HG02943 (cell line): ENCODE data around the gene GLTP.

Experiments
- ATAC-seq: cut with Tn5 transposase; IDR thresholded peaks from one replicate; pipeline ENCODE4 v1.9.1; 2021; ENCODE audit warnings: mild to moderate bottlenecking, low read depth, moderate library complexity; ENCODE audit not compliant: unreplicated experiment

The GLTP gene

DNA sequence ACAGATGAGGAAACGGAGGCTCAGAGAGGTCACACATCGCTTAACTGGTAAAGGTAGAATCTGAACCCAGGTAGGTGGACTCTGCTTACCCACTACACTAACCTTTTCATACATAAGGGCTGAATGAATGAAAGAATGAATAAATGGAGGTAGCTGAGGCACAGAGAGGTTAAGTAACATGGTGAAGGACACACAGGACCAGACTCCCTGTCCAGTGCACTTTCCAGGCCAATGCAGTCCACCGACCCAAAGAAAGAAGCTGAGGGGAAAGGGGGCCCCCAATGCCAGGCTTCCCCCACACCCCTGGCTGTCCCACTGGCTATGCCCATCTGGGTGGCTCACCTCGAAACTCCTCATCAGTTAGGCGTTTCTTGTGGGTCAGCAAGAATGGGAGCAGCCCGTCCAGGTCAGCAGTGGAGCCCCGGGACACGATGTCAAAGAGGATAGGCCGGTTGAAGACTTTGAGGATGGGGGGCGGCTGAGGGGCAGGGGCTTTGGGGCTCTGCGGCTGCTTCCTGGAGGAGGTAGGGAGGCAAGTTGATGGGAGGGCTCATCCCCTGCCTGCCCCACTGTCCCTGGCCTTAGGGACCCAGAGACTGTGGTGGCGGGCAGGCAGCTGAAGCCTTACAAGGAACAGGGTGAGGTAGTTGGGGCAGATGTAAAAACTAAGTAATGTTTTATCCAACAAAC, 72.2 kb downstream of the GLTP start:
- no peak for ATAC-seq

DNA sequence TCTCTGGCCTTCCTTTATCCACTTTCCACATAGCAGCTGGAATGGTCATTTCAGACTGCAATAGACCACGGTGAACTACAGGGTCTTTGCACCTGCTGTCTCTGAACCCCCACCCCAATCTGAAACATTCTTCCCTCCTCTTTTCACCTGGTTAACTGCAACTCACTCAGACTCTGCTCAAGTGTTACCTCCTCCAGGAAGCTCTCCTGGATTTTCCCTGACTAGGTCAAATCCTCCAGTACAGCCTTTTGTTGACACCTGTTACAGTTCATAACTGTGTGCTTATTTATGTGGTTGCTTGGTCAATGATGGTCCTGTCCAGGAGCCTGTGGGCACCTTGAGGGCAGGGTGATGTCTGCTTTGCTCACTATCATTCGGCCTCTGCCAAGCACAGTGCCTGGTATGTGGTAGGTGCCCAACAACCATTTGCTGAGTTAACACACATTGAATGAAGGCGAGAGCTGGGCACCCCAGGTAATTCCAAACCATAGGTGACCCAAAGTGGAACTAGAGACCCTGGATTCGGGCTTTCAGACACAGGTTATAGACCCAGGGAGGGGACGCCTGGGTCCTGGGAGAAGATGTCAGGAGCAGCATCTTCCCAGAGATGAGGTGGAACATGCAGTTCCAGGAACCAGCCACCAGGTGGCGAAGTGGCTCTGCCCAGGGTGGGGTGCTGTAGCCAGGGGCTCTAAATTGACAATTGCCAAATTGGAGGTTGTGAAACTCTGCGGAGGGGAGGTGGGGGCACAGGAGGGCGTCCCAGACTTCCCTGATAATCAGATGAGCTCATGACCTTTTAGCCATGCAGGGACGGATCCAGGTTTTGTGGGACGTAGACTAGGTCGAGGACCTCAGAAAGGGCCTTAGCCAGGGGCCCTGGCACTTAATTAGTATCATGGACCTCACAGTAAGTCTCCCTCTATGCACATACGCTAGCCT, 75.2 kb downstream of the GLTP start:
- ATAC-seq, result no peak

DNA sequence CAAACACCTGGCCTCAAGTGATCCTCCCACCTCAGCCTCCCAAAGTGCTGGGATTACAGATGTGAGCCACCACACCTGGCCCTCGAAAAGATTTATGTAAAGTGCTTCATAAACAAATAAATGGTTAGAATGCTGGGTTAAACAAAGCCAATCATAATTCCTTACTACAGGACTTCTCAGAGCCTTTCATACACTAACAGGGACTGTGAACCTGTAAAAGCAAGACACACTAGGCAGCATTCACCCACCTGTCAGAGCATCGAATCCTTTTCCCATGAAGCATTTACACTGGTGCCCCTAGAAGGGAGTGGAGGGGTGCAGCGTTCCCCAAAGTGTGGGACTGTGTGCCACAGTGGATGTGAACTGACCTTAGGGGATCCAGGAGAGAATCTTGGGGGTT, 76.7 kb downstream of the GLTP start:
- no peak for ATAC-seq

DNA sequence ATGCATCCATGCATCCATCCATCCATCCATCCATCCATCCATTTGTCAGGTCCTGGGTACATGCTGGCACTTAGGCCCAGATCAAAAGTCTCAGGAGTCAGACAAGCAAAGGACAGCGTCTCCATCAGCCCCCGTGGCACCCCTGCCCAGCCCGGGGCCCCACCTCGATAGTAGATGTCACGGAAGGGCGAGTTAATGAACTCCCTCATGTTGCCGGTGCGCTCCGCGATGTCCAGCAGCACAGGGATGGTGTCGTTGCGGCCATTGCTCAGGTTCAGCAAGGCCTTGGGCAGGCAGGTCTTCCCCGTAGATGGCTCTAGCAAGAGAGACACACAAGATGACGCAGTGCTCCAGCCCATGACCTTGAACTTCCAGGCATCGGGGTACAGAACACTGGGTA, 77.5 kb downstream of the GLTP start:
- no peak for ATAC-seq
